HG03064 (cell line): Measurements from ENCODE around the gene COLEC12.

Experiments
- ATAC-seq: cut with Tn5 transposase; IDR thresholded peaks from one replicate; pipeline ENCODE4 v1.9.1; 2021; ENCODE audit warnings: low read depth; ENCODE audit not compliant: unreplicated experiment

COLEC12 gene

DNA sequence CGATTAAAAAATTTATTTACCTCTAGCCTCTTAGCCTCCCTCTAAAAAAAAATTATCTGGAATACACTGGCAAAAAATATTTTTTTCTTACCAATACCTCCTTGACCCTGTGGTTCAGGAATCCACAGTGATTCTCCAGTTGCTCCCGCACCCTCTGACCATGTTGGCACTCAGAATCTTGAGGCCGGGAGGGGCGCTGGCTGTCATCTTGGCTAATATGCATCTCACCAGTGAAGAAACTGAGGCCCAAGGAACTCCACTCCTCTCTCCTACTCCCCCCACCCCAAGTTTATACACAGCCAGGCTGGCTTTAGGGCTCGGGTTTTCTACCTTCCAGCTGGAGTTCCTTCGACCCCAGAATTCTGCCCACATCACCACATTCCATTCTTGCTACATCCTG lies 134.8 kb downstream of the COLEC12 start:
- ATAC-seq, result no peak

DNA sequence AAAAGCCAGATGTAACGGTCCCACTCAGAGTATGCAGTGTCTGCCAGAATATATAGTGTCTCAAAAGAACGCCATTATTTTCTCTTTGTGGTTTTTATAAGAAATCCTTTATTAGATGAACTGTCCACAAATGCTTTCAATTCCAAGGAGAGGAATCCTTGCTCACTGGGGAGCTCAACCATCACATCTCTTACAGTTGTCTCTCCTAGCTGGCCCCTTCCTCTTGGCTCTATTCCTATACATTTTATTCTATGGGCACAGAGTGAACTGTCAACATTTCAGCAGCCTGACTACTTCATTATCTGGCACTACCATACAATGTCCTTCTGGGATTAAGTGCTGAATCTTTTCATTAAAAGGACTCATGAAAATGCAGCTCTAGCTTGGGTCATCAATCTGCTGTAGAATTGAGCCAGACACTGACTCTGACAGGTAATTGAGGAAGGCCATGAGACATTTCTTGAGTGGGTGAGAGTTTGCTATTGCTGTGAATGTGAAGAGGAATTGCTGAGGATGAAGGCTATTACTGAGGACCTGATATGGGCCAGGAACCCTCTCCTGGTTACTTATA lies 136.2 kb downstream of the COLEC12 start:
- ATAC-seq, result no peak

DNA sequence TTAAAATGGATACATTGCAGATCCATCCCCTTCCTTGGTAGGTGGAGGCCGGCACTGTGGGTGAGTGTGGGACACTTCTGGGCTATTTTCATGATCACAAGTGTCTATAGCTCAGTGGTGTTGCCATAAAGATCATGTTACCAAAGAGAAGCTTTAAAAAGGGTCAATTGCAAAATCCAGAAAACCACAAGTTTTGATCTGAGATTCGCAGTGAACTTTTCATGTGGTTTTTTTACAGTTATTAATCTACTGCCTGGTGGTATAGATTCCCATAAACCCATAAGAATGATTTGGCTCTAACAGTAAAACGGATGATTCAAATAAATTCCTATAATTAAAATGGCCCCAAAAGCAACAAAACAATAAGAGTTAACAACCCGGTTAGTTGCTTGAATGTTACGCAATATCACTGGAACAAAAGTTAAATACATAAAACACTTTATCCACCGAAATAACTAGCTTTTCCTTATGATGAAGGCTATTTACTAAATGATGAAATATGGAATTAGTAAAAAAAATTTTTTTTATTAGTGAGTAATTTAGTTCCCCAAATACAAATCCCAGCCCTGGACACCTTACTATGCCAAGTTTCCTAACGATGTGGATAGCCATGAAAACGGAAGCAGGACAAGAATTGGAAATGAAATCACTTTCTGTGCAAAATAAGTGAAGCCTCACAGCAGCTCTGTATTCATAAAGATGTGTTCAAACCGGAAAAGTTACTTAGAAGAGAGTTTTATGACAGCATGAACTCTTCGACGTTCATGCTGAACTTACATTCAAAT lies 137.0 kb downstream of the COLEC12 start:
- ATAC-seq, result no peak

DNA sequence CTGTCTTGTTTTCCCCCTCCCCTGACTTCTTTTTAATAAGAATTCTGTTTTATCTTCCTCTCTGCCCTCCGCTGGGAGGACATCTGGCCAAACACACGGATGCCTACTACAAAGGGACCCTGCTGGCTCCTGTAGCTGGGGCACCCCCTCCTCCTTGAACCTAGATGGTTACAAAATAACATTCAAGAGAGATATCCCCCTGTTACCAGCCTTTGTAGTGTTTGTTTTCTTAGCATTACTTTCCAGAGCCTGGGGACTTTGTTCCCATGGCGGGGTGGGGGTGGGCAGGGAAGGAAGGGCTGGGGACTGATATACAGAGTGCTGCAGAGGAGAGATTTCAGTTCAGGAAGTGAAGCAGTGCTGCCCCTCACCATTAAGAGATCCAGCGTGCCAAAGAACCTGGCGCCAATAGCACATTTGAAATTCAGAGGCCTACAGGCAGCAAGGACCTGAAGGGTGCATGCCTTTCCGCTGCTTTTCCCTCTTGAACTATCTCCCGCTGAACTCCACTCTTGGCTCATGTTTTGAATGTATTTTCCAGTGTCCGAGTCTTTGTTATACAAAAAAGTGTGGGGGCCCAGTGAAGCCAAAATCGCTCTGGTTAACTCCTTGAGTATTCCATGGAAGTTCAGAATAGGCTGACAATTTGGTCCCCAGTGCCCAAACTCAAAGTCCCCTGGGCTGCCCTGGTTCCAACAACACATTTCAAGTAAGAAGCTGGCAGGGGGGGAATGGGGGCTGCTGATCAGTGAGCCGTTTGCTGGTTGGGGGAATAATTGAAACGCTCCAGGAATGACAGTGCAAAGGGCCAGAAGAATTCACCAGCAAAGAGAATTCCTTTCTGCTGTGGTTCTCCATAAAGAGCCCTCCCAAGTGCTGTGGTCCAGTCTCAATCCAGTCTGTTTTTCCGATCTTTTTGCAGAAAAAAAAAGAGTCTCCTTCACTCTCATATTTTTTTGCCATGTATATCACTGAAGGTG lies 137.9 kb downstream of the COLEC12 start:
- ATAC-seq, result no peak

DNA sequence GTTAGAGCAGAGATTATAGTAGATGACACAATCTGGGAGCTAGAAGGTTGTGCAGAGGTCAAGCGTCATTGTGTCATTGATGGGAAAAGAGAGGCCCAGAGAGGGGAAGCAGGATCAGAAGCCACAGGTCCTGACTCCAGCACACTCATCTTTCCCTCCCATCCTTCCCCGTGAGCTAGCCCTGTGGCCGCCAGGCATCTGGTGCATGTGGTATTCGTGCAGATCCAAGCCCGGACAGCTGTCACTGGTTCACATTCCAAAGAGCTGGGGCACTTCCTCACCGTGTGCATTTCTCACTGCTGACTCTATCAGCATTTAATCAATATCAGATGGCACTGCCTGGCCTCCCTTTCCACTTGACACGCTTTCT lies 138.6 kb downstream of the COLEC12 start:
- no peak for ATAC-seq

DNA sequence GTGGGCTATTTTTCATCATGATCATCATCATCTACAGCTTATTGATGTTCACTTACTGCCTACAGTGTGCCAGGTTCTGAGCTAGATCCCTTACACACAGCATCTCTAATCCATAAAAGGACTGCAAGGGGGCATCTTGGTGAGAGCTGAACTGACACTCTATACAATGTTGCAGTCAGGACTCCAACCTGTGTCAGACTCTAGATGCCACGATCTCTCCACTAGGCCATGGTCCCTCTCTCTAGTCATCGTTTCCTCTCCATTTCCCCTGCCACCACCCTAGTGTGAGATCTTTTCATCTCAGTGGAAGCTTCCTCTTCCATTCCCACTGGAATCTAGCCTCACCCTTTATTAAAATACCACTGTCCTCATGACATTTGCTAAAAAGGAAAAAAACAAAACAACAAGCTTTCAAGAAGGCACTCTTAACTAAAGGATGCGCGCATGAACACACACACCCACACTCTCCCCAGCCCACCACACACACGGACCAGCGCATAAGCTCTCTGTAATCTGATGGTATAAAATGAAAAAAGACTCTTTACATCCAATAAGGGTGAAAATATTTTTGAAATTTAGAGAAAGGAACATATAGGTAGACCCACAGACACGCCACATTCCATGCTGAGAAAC lies 139.3 kb downstream of the COLEC12 start:
- no peak for ATAC-seq

DNA sequence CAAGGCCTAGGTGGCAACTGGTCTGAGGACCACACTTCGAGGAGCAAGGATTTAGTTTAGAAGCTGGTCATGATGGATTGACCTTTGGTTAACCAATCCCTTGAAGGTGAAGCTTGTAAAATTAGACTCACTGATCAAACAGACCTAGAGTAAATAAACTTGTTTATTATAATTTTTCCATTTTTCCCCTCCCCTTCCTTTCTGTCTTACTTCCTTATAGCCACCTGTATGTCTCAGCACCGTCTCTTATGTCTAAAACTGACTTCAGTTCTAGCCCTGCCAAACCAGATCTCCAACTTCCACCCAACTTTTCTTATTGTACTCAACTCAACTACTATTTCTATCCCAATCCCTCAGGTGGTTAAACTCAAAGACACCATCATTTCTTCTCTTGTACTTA lies 139.8 kb downstream of the COLEC12 start:
- no peak for ATAC-seq

DNA sequence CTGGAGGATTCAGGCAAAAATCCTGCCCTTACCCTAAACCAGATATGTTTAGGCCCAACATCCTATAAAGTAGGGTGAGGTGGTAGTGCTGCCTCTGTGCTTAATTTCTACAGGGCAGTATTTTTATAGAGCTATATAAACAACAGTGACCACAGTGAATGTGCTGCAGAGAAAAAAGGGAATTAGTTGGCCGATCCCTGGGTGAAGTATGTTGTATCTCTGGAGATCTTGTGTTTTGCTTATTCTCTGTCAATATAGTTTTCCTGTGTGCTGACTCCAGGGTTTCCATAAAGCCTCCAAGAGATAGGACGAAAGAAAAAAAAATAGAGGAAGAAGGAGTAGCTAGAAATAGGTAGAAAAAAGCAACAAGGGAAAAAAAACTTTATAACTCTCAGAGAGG lies 143.7 kb downstream of the COLEC12 start:
- ATAC-seq, result no peak

DNA sequence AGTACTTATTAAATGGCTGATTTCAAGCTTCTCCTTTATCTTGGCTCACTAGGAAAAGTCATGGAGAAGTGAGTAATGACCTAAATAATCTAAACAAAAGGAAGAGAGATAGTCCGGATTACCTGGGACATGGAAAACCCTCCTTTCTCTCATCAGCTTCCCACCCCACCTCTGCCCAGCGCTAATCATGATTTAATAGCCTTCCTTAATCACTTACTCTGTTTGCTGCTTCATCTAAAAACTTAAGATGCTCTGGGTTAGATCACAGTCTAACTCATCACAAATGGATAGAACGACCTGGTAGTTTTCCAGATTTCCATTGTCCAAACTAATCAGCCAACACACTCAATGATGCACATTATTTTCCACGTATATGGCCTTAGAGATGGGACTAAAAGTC lies 144.8 kb downstream of the COLEC12 start:
- no peak for ATAC-seq

DNA sequence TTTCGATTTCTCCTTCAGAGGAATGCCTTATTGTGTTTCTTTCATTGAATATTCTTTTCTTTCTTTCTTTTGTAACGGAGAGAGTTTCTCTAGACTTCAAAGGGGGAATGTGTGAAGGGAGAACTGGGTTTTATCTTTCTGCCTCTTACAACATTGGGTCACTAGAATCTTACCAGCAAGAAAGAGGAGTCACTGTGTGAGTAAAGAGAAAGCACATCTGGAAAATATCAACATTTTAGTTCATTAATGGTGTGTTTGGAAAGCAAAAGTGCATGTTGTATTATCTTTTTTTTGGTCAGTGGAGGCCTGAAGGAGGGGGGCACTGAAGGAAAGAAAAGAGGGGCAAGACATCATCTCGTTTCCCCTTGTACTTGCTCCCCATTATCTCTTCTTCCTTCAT lies 146.0 kb downstream of the COLEC12 start:
- no peak for ATAC-seq

DNA sequence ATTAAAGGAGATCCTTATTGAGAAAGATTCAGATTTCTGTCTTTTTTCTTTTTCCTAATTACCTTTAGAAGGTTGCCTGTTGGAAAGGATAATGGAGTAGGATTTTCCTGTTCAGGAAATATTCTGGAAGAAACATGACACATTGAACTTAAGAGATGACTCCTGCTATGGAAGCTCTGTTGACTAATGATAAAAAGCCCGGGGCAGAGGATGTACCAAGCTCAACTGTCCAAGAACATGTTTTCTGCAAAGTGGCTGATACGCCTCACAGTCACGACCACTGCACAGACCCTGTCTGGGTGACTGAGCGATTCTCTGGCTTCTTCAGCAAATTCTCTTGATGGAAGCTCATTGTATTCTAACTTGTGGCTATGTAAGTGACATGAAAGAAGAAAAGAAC lies 146.5 kb downstream of the COLEC12 start:
- ATAC-seq, result no peak

DNA sequence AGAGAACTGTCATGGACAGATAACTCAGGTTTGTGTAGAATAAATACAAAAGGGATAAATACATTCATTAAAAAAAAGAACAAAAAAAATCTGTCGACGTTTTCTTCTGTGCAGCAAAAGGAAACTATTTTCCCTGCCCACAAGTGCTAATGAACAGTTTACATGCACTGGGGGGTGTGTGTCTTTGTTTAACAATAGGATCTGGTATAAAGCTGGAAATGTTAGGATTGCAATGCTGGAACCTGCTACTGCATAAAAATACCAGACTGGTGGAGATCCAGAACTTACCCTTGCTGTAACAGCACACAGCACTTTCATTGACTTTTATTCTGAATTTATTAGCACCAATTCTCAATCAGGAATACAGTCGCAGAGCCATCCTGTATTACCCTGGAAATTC lies 148.1 kb downstream of the COLEC12 start:
- no peak for ATAC-seq

DNA sequence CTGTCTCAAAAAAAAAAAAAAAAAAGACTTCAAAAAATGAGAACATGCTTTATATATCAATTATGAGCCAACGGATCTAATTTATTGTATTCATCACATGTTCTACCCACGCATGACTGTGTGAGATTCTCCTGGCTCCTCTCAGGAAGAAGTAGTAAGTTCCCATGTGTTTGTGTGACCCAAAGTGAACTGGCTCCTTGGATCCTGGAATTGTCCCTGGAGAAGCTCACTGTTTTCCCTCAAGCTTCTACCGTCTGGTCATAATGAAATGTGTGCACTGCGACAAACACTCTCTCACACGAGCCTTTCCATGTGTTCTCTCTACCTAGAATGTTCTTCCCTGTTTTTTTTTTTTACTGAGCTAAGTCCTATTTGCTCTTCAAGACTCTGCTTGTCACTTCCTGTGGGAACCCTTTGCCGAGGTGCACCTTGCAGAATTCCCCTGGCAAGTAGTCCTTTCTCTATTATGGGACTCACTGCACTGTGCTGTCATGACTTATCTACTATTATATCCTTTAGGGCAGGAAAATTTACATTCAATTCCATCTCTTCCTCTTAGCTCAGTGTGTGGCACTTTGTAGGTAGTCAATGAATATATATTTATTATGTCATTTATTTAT lies 149.4 kb downstream of the COLEC12 start:
- no peak for ATAC-seq

DNA sequence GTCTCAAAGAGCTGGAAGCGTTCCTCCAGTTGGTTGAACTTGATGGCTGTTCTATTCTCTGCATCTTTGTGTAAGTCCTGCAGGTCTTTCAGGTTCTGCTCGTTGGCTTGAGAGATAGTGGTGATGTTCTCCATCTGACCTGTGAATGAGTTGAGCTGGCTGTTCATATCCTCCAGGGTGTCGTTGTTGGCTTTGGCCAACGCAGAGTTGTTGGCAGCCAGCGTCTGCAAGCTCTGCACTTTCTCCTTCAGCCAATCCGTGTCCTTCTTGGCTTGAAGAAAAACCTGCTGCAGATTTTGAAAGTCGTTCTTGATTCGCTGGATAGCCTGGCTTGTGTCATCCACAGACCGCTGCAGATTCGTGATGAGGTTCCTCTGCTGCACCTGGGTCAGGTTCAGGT lies 153.9 kb downstream of the COLEC12 start:
- ATAC-seq, result no peak

DNA sequence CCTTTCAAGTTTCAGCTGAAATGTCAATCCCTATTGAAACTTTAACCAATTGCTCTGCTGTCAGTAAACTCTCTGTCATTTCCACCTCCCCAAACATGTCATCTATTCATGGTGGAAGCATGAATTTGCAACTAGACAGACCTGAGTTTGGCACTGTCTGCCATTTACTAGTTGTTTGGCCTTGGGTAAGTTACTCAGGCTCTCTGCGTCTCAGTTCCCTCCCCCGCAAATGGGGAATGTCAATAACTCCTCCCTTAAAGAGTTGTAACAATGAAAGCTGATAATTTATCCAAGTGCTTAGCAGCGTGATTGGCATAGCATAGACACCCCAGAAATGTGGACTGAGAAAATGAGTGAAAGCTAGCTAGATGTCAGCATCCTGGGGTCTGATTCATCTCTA lies 159.4 kb downstream of the COLEC12 start:
- ATAC-seq, result no peak

DNA sequence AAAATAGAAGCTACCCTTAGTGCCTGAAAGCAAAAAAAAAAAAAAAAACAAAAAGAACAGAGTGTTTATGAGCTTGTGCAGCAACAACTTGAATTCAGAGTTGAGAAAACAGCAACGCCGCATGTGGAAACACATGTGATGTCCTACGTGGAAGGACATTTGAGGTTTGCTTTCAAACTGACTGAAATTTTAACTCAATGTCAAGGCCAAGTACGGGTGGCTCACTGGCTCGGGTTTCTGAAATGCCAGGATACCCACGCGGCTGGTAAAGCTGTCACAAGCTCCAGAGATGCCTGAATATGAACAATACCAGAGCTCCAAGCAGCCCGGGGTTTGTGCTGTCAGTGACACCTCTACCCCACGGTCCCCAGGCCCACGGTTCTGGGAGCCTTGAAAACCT lies 160.5 kb downstream of the COLEC12 start:
- no peak for ATAC-seq

DNA sequence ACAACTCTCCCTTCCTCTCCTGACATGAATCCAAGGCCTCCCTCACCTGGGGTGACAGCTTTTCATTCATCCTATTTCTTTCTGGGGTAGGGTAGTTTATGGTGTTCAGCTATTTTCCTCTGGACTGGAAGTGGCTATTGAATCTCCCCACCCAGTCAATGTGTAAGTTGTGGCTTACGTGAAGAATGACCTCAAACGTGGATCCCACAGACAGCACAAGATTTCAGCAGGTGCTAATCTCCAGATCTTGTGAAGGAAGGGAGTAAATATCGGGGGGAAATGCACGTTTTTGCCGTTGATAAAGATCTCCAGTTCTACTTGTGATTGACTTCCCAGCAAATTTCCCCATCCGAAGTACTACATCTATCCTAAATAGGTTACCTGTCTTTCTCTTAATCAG lies 161.3 kb downstream of the COLEC12 start:
- ATAC-seq, result no peak

DNA sequence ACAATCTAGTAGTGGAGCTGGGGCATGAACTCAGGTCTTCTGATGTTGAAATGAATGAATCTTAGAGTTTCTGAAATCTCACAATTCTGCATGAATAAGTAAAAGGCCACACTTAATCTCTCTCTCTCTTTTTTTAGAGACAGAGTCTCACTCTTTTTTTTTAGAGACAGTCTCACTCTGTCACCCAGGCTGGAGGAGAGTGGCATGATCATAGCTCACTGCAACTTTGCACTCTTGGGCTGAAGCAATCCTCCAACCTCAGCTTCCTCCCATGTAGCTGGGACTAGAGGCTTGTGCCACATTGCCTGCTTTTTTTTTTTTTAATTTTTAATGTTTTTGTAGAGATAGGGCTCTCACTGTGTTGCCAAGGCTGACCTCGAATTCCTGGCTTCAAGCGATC lies 163.8 kb downstream of the COLEC12 start:
- ATAC-seq, result no peak

DNA sequence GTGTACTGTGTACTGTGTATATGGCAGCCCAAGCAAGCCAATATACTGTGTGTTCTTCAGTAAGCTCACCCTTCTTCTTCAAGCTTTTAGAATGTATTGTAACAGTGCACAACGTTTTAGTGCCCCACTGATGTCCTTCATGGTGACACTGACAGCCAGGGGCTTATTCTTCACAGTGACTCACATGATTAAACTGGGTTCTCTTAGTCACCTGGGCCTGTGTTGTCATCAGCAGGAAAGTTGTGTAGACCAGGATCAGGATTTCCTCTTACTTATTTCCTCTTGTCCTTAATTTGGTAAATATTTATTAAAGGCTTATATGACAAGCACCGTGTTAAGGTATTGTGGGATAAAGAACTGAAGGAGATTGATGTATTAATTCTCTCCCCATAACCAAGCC lies 164.8 kb downstream of the COLEC12 start:
- no peak for ATAC-seq

DNA sequence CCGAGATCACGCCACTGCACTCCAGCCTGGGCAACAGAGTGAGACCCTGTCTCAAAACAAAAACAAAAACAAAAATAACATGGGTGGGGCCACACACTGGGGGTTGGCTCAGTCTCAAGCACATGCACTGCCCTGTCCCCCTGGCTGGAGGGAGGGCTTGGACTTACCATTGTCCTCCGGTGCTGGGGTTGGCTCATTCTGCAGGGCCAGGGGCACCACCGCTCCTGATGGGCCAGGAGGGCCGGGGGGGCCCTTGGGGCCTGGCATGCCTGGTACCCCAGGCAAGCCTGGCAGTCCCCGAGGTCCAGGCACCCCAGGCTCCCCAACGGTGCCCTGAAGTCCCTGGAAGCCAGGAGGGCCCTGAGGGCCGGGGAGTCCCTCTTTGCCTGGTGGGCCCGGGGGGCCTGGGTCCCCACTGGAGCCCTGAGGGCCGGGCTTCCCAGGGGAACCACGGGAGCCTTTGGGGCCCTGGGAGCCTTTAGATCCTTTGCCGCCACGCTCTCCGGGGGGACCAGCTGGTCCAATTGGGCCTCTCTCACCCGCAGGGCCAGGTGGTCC lies 165.8 kb downstream of the COLEC12 start:
- ATAC-seq, result no peak
